VCaP (cell line): ENCODE results near the gene RRAS2.

Source experiments
- H3K27ac ChIP-seq: fragments of 450-650 bp; 2 replicates; pipeline ENCODE4 v1.5.1; 2017
- CTCF ChIP-seq: fragments of 450-650 bp; conservative IDR thresholded peaks from 2 replicates; pipeline ENCODE4 v1.5.1; 2017; ENCODE audit warnings: mild to moderate bottlenecking, moderate library complexity

RRAS2 gene

GRCh38 chr11:14232652-14233051 is 126.3 kb downstream of the RRAS2 start:
- TF ChIP-seq CTCF: peak; percentile 61
- no peak overlapping the region for H3K27ac ChIP-seq

- no peak for TF ChIP-seq CTCF
- no peak overlapping the region for H3K27ac ChIP-seq
Measured at GRCh38 chr11:14230407-14230806, 128.6 kb downstream of the RRAS2 start.

- no peak for TF ChIP-seq CTCF
- no peak overlapping the region for H3K27ac ChIP-seq
Measured at GRCh38 chr11:14229472-14229871, 129.5 kb downstream of the RRAS2 start.

GRCh38 chr11:14228356-14228755 is 130.6 kb downstream of the RRAS2 start:
- no peak for TF ChIP-seq CTCF
- H3K27ac ChIP-seq: no peak overlapping the region
